ENCODE data around the gene PCDHGA7. TPM values are rescaled to one million over a fixed set of nuclear protein-coding genes. Genes with fewer than 3 reads are reported as not detected.
"Not testable (repeated sequence)": the region's sequence is repeated elsewhere in the genome, so short reads cannot be mapped to it uniquely, and the experiment has no call there.

PCDHGA7 gene
- under 1 TPM in 1 of 2 donors, not detected in 1; 0.12 TPM for total RNA-seq

- DNase-seq (no peak), ATAC-seq (replicated peaks in 1 of 2) (no peak)
- peaks cover 4 to 10% of the 10 kb centered on the region in 2 donors for H3K9me3 Mint-ChIP-seq
- peaks cover 77% of the 10 kb centered on the region for H3K27me3 Mint-ChIP-seq (ENCODE audit: low read depth)
- no peak within 1 kb of the TSS for H3K27ac Mint-ChIP-seq
- peaks cover 12 to 26% of the 10 kb centered on the region in 2 donors for H3K36me3 Mint-ChIP-seq (ENCODE audit: insufficient read depth in 2 of 2)
- H3K4me1 Mint-ChIP-seq (ENCODE audit: low read depth): peaks cover 9% of the 10 kb centered on the region
- H3K4me3 Mint-ChIP-seq: peak within 1 kb of the TSS; percentile 62 to 75
Measured at GRCh38 chr5:141382469-141383294, at the start of gene PCDHGA7. Gene PCDHGA7 (plus strand): TSS chr5:141382742. CDS start chr5:141382900, 158 bp downstream.

DNA sequence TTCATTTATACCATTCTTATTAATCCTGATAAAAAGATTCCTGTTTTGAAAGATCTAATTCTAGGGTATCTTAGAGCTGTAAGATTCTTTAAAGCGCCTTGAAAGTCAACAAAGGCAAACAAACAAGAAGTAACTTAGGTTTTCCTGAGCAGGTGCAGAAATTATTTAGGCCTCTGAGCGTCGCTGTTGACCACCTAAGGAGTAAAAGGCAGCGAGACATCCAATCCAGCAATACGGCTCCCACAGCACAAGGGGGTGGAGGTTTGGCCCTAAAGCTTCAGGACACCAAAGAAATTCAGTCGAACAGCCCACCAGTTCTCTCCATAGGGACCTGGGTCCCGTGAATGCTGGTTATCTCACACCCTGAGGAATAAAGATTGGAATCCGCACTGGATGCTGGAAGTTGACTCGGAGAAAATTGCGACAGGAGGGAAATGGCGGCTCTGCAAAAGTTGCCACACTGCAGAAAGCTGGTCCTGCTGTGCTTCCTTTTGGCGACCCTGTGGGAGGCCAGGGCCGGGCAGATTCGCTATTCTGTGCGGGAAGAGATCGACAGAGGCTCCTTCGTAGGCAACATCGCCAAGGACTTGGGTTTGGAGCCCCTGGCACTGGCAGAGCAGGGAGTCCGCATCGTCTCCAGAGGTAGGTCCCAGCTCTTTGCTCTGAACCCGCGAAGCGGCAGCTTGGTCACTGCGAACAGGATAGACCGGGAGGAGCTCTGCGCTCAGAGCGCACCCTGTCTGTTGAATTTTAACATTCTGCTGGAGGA, 43.8 kb upstream of the PCDHGA7 start, which contains the start of gene PCDHGA2:
PCDHGA2 (plus strand) TSS at position 223 of the 769 bp plus-strand sequence.
- Mint-ChIP-seq H3K9me3 (peaks cover 8 to 16% of the 10 kb centered on the region in 2 donors), H3K27me3 (ENCODE audit: low read depth) (peaks cover 57% of the 10 kb centered on the region), H3K4me1 (ENCODE audit: low read depth) (no peaks in the 10 kb centered on the region), H3K4me3 (peak within 1 kb of the TSS; percentile 56 to 73), H3K27ac (no peak within 1 kb of the TSS), H3K36me3 (ENCODE audit: insufficient read depth in 2 of 2) (peaks cover 22 to 29% of the 10 kb centered on the region in 2 donors)
- peak in 1 of 2 donors; percentile 40 for ATAC-seq (replicated peaks in 1 of 2)
- peak in 1 of 2 donors; percentile 30 for DNase-seq

GRCh38 chr5:141340781-141341354, 41.7 kb upstream of the PCDHGA7 start:
- H3K36me3 Mint-ChIP-seq (ENCODE audit: insufficient read depth in 2 of 2): peaks cover 22 to 31% of the 10 kb centered on the region in 2 donors
- not testable (repeated sequence) for H3K27ac Mint-ChIP-seq
- peaks cover 8 to 17% of the 10 kb centered on the region in 2 donors for H3K9me3 Mint-ChIP-seq

GRCh38 chr5:141342773-141343172, 39.8 kb upstream of the PCDHGA7 start:
- Mint-ChIP-seq H3K9me3 (peaks cover 9 to 14% of the 10 kb centered on the region in 2 donors), H3K36me3 (ENCODE audit: insufficient read depth in 2 of 2) (peaks cover 23 to 40% of the 10 kb centered on the region in 2 donors), H3K27me3 (ENCODE audit: low read depth) (peaks cover 60% of the 10 kb centered on the region)

More at GRCh38 chr5:141340781-141341354, 41.7 kb upstream of the PCDHGA7 start:
- not testable (repeated sequence) for H3K4me3 Mint-ChIP-seq; ATAC-seq (replicated peaks in 1 of 2); H3K4me1 Mint-ChIP-seq (ENCODE audit: low read depth); DNase-seq
- H3K27me3 Mint-ChIP-seq (ENCODE audit: low read depth): peaks cover 53% of the 10 kb centered on the region

GRCh38 chr5:141343242-141343952, 39.1 kb upstream of the PCDHGA7 start, which contains the start of gene PCDHGA3:
Gene PCDHGA3 (plus strand): TSS chr5:141343829. CDS start chr5:141344034, 205 bp downstream.
- Mint-ChIP-seq H3K36me3 (ENCODE audit: insufficient read depth in 2 of 2) (peaks cover 21 to 39% of the 10 kb centered on the region in 2 donors), H3K4me3 (peak within 1 kb of the TSS; percentile 72 to 78), H3K9me3 (peaks cover 8 to 14% of the 10 kb centered on the region in 2 donors), H3K27me3 (ENCODE audit: low read depth) (peaks cover 55% of the 10 kb centered on the region), H3K27ac (no peak within 1 kb of the TSS), H3K4me1 (ENCODE audit: low read depth) (no peaks in the 10 kb centered on the region)
- DNase-seq (peak in 1 of 2 donors; percentile 33), ATAC-seq (replicated peaks in 1 of 2) (no peak)

More at GRCh38 chr5:141342773-141343172, 39.8 kb upstream of the PCDHGA7 start:
- H3K27ac Mint-ChIP-seq: no peak overlapping the region
- H3K4me1 Mint-ChIP-seq (ENCODE audit: low read depth): no peaks in the 10 kb centered on the region
- no peak for ATAC-seq (replicated peaks in 1 of 2)
- DNase-seq: no peak
- H3K4me3 Mint-ChIP-seq: no peak overlapping the region

GRCh38 chr5:141343953-141344463, 38.5 kb upstream of the PCDHGA7 start:
- ATAC-seq (replicated peaks in 1 of 2): no peak
- peaks cover 19 to 38% of the 10 kb centered on the region in 2 donors for H3K36me3 Mint-ChIP-seq (ENCODE audit: insufficient read depth in 2 of 2)
- DNase-seq: no peak
- peaks cover 8 to 12% of the 10 kb centered on the region in 2 donors for H3K9me3 Mint-ChIP-seq
- no peaks in the 10 kb centered on the region for H3K4me1 Mint-ChIP-seq (ENCODE audit: low read depth)
- H3K27me3 Mint-ChIP-seq (ENCODE audit: low read depth): peaks cover 55% of the 10 kb centered on the region
- H3K27ac Mint-ChIP-seq: no peak overlapping the region
- H3K4me3 Mint-ChIP-seq: peak overlapping the region; percentile 72 to 78

DNA sequence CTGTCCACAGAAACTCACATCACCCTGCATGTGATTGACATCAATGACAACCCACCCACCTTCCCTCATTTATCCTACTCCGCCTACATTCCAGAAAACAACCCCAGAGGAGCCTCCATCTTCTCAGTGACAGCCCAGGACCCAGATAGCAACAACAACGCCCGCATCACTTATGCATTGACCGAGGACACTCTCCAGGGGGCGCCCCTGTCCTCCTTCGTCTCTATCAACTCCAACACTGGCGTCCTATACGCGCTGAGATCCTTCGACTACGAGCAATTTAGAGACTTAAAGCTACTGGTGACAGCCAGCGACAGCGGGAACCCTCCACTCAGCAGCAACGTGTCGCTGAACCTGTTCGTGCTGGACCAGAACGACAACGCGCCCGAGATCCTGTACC, 37.2 kb upstream of the PCDHGA7 start:
- Mint-ChIP-seq H3K4me1 (ENCODE audit: low read depth) (peaks cover 6% of the 10 kb centered on the region), H3K27ac (no peak overlapping the region), H3K36me3 (ENCODE audit: insufficient read depth in 2 of 2) (peaks cover 18 to 42% of the 10 kb centered on the region in 2 donors), H3K27me3 (ENCODE audit: low read depth) (peaks cover 62% of the 10 kb centered on the region), H3K9me3 (peaks cover 9 to 12% of the 10 kb centered on the region in 2 donors), H3K4me3 (no peak overlapping the region)
- DNase-seq (no peak), ATAC-seq (replicated peaks in 1 of 2) (no peak)

- H3K9me3 Mint-ChIP-seq: peaks cover 8 to 10% of the 10 kb centered on the region in 2 donors
Measured at GRCh38 chr5:141346017-141346416, 36.5 kb upstream of the PCDHGA7 start.

GRCh38 chr5:141349917-141350619, 32.5 kb upstream of the PCDHGA7 start, which contains the start of gene PCDHGB1:
Gene PCDHGB1 (plus strand): TSS chr5:141350099. CDS start chr5:141350261, 162 bp downstream.
- peaks cover 15 to 30% of the 10 kb centered on the region in 2 donors for H3K36me3 Mint-ChIP-seq (ENCODE audit: insufficient read depth in 2 of 2)
- peaks cover 74% of the 10 kb centered on the region for H3K27me3 Mint-ChIP-seq (ENCODE audit: low read depth)
- H3K27ac Mint-ChIP-seq: peak within 1 kb of the TSS; percentile 50
- peaks cover 6% of the 10 kb centered on the region for H3K4me1 Mint-ChIP-seq (ENCODE audit: low read depth)
- peaks cover 10 to 15% of the 10 kb centered on the region in 2 donors for H3K9me3 Mint-ChIP-seq
- H3K4me3 Mint-ChIP-seq: peak within 1 kb of the TSS; percentile 75 to 82
- ATAC-seq (replicated peaks in 1 of 2) (no peak), DNase-seq (peak; percentile 38 to 51)

More at GRCh38 chr5:141346017-141346416, 36.5 kb upstream of the PCDHGA7 start:
- ATAC-seq (replicated peaks in 1 of 2); H3K4me1 Mint-ChIP-seq (ENCODE audit: low read depth); H3K27ac Mint-ChIP-seq; H3K4me3 Mint-ChIP-seq; DNase-seq: not testable (repeated sequence)
- Mint-ChIP-seq H3K27me3 (ENCODE audit: low read depth) (peaks cover 67% of the 10 kb centered on the region), H3K36me3 (ENCODE audit: insufficient read depth in 2 of 2) (peaks cover 16 to 39% of the 10 kb centered on the region in 2 donors)

DNA sequence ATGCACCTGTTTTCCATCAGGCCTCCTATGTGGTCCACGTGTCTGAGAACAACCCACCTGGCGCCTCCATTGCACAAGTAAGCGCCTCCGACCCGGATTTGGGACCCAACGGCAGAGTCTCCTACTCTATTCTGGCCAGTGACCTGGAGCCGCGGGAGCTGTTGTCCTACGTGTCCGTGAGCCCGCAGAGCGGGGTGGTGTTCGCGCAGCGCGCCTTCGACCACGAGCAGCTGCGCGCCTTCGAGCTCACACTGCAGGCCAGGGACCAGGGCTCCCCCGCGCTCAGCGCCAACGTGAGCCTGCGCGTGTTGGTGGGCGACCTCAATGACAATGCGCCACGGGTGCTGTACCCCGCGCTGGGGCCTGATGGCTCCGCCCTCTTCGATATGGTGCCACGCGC, 31.0 kb upstream of the PCDHGA7 start:
- peaks cover 8 to 12% of the 10 kb centered on the region in 2 donors for H3K9me3 Mint-ChIP-seq
- H3K4me3 Mint-ChIP-seq: no peak overlapping the region
- no peak overlapping the region for H3K27ac Mint-ChIP-seq
- no peak for DNase-seq
- no peak for ATAC-seq (replicated peaks in 1 of 2)
- H3K4me1 Mint-ChIP-seq (ENCODE audit: low read depth): peaks cover 6% of the 10 kb centered on the region
- peaks cover 77% of the 10 kb centered on the region for H3K27me3 Mint-ChIP-seq (ENCODE audit: low read depth)
- peaks cover 17 to 19% of the 10 kb centered on the region in 2 donors for H3K36me3 Mint-ChIP-seq (ENCODE audit: insufficient read depth in 2 of 2)

GRCh38 chr5:141354900-141355469, 27.6 kb upstream of the PCDHGA7 start, which contains the start of gene PCDHGA4:
Gene PCDHGA4 (plus strand): TSS chr5:141355021. CDS start chr5:141355108, 87 bp downstream.
- peak within 1 kb of the TSS; percentile 65 to 73 for H3K4me3 Mint-ChIP-seq
- H3K27ac Mint-ChIP-seq: no peak within 1 kb of the TSS
- peaks cover 10 to 11% of the 10 kb centered on the region in 2 donors for H3K9me3 Mint-ChIP-seq
- no peak for DNase-seq
- peaks cover 7% of the 10 kb centered on the region for H3K4me1 Mint-ChIP-seq (ENCODE audit: low read depth)
- ATAC-seq (replicated peaks in 1 of 2): no peak
- peaks cover 14 to 16% of the 10 kb centered on the region in 2 donors for H3K36me3 Mint-ChIP-seq (ENCODE audit: insufficient read depth in 2 of 2)
- peaks cover 81% of the 10 kb centered on the region for H3K27me3 Mint-ChIP-seq (ENCODE audit: low read depth)
